ENCODE data around the gene TMEM132D. TPM values are rescaled to one million over a fixed set of nuclear protein-coding genes. Genes with fewer than 3 reads are reported as not detected.

The TMEM132D gene
- total and polyA plus RNA-seq, 4 donors: 0.06 to 0.20 (median 0.13) TPM

DNA sequence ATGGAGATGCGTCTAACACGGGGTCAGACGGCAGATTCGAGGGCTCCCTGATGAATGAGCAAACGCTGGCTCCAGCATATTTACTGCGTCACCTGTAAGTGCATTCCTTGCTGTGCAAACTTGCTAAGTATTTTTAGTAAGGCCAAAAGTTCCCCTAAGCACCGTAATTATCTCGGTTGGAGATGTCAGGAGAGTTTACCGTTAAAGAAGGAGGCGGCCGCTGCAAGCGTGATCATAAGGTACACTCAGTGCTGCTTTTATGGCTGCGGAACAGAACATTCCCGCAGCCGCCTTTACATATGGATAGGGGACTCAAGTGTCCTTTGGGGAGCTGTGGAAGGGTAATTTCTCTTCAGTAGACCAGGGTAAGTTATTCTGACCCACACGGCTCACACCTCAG, 875.0 kb downstream of the TMEM132D start:
- 60 to 70% methylated on average over 16 of the region's 16 CpGs for WGBS, 2 donors
- DNase-seq (peak; percentile 3 to 33 (median 14)), ATAC-seq (ENCODE audit: insufficient read depth, low FRiP score) (peak; percentile 21)
- H3K4me1 ChIP-seq (ENCODE audit: control insufficient read depth in 5 of 5, insufficient read depth in 5 of 5, low read length in 5 of 5): peaks cover 0 to 1% (median 0%) of the 10 kb centered on the region in 5 donors
- no peak overlapping the region for H3K4me3 ChIP-seq
- TF ChIP-seq, protein P1, sequence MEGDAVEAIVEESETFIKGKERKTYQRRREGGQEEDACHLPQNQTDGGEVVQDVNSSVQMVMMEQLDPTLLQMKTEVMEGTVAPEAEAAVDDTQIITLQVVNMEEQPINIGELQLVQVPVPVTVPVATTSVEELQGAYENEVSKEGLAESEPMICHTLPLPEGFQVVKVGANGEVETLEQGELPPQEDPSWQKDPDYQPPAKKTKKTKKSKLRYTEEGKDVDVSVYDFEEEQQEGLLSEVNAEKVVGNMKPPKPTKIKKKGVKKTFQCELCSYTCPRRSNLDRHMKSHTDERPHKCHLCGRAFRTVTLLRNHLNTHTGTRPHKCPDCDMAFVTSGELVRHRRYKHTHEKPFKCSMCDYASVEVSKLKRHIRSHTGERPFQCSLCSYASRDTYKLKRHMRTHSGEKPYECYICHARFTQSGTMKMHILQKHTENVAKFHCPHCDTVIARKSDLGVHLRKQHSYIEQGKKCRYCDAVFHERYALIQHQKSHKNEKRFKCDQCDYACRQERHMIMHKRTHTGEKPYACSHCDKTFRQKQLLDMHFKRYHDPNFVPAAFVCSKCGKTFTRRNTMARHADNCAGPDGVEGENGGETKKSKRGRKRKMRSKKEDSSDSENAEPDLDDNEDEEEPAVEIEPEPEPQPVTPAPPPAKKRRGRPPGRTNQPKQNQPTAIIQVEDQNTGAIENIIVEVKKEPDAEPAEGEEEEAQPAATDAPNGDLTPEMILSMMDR (IDR thresholded peaks at IDR 0.05; ENCODE audit: control extremely low read depth, extremely low read depth): no peak
- peak overlapping the region in 1 of 2 donors; percentile 56 for H3K27ac ChIP-seq (ENCODE audit: low read depth in 1 of 2, low read length in 1 of 2)
- no peaks in the 10 kb centered on the region for H3K27me3 ChIP-seq (ENCODE audit: control insufficient read depth in 3 of 3, insufficient read depth in 3 of 3, low read length in 2 of 3)
- H3K36me3 ChIP-seq (ENCODE audit: control insufficient read depth in 4 of 4, insufficient read depth in 4 of 4, low read length in 4 of 4): no peaks in the 10 kb centered on the region
- peaks cover 0 to 8% (median 0%) of the 10 kb centered on the region in 4 donors for H3K9me3 ChIP-seq (ENCODE audit: control insufficient read depth in 4 of 4, insufficient read depth in 3 of 4, low read length in 3 of 4)
- no peak overlapping the region for H3K9ac ChIP-seq (ENCODE audit: insufficient read depth in 1 of 2, low read length in 2 of 2)

DNA sequence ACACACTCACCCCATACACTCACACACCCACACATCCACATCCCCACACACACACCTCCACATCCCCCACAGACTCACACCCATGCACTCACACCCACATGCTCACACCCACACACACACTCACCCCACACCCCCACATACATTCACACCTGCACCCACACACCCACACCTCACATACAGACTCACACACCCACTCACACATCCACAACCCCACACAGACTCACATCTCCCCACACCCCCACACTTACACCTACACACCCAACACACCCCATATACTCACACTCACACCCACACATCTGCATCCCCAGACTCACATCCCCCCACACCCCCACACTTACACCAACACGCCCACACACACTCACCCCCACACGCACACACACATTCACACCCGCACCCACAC, 878.8 kb downstream of the TMEM132D start:
- Histone ChIP-seq H3K9ac (ENCODE audit: insufficient read depth in 1 of 2, low read length in 2 of 2) (no peak overlapping the region), H3K4me1 (ENCODE audit: control insufficient read depth in 5 of 5, insufficient read depth in 5 of 5, low read length in 5 of 5) (peaks cover 0 to 1% (median 0%) of the 10 kb centered on the region in 5 donors), H3K9me3 (ENCODE audit: control insufficient read depth in 4 of 4, insufficient read depth in 3 of 4, low read length in 3 of 4) (peaks cover 0 to 13% (median 0%) of the 10 kb centered on the region in 4 donors), H3K27me3 (ENCODE audit: control insufficient read depth in 3 of 3, insufficient read depth in 3 of 3, low read length in 2 of 3) (no peaks in the 10 kb centered on the region), H3K4me3 (no peak overlapping the region), H3K36me3 (ENCODE audit: control insufficient read depth in 4 of 4, insufficient read depth in 4 of 4, low read length in 4 of 4) (no peaks in the 10 kb centered on the region), H3K27ac (ENCODE audit: low read depth in 1 of 2, low read length in 1 of 2) (no peak overlapping the region)
- 97% methylated on average over 3 of the region's 3 CpGs for WGBS, 2 donors
- TF ChIP-seq, protein P1 (IDR thresholded peaks at IDR 0.05; ENCODE audit: control extremely low read depth, extremely low read depth): no peak
- no peak for DNase-seq
- ATAC-seq (ENCODE audit: insufficient read depth, low FRiP score): no peak

Small RNA genes lying within 50 kb of the gene (small RNA-seq; reads per million reads assigned to genes)
- gene RF02271 (ENCODE audit: low replicate concordance): not detected
